ENCODE measurements around the gene XIRP1.
A peak's percentile ranks its signal among the peaks of the same experiment; 100 is the strongest.

Gene XIRP1

GRCh38 chr3:39196034-39196433, 3.6 kb upstream of the XIRP1 start:
- Histone ChIP-seq H3K9me2 (replicated peaks; ENCODE audit: insufficient read depth, low read length) (no peaks in the 10 kb centered on the region), H3K27me3 (replicated peaks; ENCODE audit: insufficient read depth, low read length) (no peaks in the 10 kb centered on the region), H3K4me1 (ENCODE audit: low read length) (peaks cover 34% of the 10 kb centered on the region), H2AFZ (ENCODE audit: low read length) (no peak overlapping the region), H3K79me2 (ENCODE audit: low read length) (no peaks in the 10 kb centered on the region), H3K9me3 (replicated peaks; ENCODE audit: insufficient read depth, low read length) (no peaks in the 10 kb centered on the region), H3K27ac (ENCODE audit: low read length) (no peak overlapping the region), H3K4me3 (ENCODE audit: low read length) (no peak overlapping the region), H4K20me1 (ENCODE audit: insufficient read depth, low read length) (no peaks in the 10 kb centered on the region), H3K36me3 (replicated peaks; ENCODE audit: insufficient read depth, low read length) (no peaks in the 10 kb centered on the region), H3K9ac (ENCODE audit: low read length) (no peak overlapping the region), H3F3A (ENCODE audit: insufficient read depth, low read length) (no peaks in the 10 kb centered on the region), H3K4me2 (ENCODE audit: low read depth, low read length) (no peak overlapping the region)
- TF ChIP-seq EZH2 (optimal IDR thresholded peaks at IDR 0.05; ENCODE audit: low read depth, low read length), result no peak
- no peak for TF ChIP-seq EZH2phosphoT487 (IDR thresholded peaks at IDR 0.05; ENCODE audit: low read length)
- no peak for TF ChIP-seq CTCF (IDR thresholded peaks at IDR 0.05; ENCODE audit: low read length)
- no peak for DNase-seq

GRCh38 chr3:39193391-39193790, 996 bp upstream of the XIRP1 start:
- Histone ChIP-seq H4K20me1 (ENCODE audit: insufficient read depth, low read length) (no peaks in the 10 kb centered on the region), H3K9me2 (replicated peaks; ENCODE audit: insufficient read depth, low read length) (no peaks in the 10 kb centered on the region), H3K79me2 (ENCODE audit: low read length) (no peaks in the 10 kb centered on the region), H3K9ac (ENCODE audit: low read length) (no peak overlapping the region), H3K4me1 (ENCODE audit: low read length) (peaks cover 46% of the 10 kb centered on the region), H3K27me3 (replicated peaks; ENCODE audit: insufficient read depth, low read length) (no peaks in the 10 kb centered on the region), H3K9me3 (replicated peaks; ENCODE audit: insufficient read depth, low read length) (no peaks in the 10 kb centered on the region), H3K27ac (ENCODE audit: low read length) (no peak overlapping the region), H3F3A (ENCODE audit: insufficient read depth, low read length) (no peaks in the 10 kb centered on the region), H2AFZ (ENCODE audit: low read length) (no peak overlapping the region), H3K4me3 (ENCODE audit: low read length) (no peak overlapping the region), H3K36me3 (replicated peaks; ENCODE audit: insufficient read depth, low read length) (no peaks in the 10 kb centered on the region), H3K4me2 (ENCODE audit: low read depth, low read length) (no peak overlapping the region)
- DNase-seq, result no peak
- TF ChIP-seq EZH2phosphoT487 (IDR thresholded peaks at IDR 0.05; ENCODE audit: low read length), result no peak
- no peak for TF ChIP-seq EZH2 (optimal IDR thresholded peaks at IDR 0.05; ENCODE audit: low read depth, low read length)
- no peak for TF ChIP-seq CTCF (IDR thresholded peaks at IDR 0.05; ENCODE audit: low read length)

- TF ChIP-seq EZH2 (optimal IDR thresholded peaks at IDR 0.05; ENCODE audit: low read depth, low read length) (no peak), CTCF (IDR thresholded peaks at IDR 0.05; ENCODE audit: low read length) (no peak), EZH2phosphoT487 (IDR thresholded peaks at IDR 0.05; ENCODE audit: low read length) (no peak)
- H3K9me3 ChIP-seq (replicated peaks; ENCODE audit: insufficient read depth, low read length), result no peaks in the 10 kb centered on the region
- no peak overlapping the region for H3K4me2 ChIP-seq (ENCODE audit: low read depth, low read length)
- H3K79me2 ChIP-seq (ENCODE audit: low read length), result no peaks in the 10 kb centered on the region
- H4K20me1 ChIP-seq (ENCODE audit: insufficient read depth, low read length), result no peaks in the 10 kb centered on the region
- H3K36me3 ChIP-seq (replicated peaks; ENCODE audit: insufficient read depth, low read length), result no peaks in the 10 kb centered on the region
- H3K9me2 ChIP-seq (replicated peaks; ENCODE audit: insufficient read depth, low read length), result no peaks in the 10 kb centered on the region
- H2AFZ ChIP-seq (ENCODE audit: low read length), result no peak overlapping the region
- H3K9ac ChIP-seq (ENCODE audit: low read length), result no peak overlapping the region
- H3F3A ChIP-seq (ENCODE audit: insufficient read depth, low read length), result no peaks in the 10 kb centered on the region
- H3K4me1 ChIP-seq (ENCODE audit: low read length), result peaks cover 32% of the 10 kb centered on the region
- peak overlapping the region; percentile 46; the same call in 1 of the 2 replicates for H3K27ac ChIP-seq (ENCODE audit: low read length)
- no peaks in the 10 kb centered on the region for H3K27me3 ChIP-seq (replicated peaks; ENCODE audit: insufficient read depth, low read length)
- H3K4me3 ChIP-seq (ENCODE audit: low read length), result no peak overlapping the region
- DNase-seq, result no peak
Observed at GRCh38 chr3:39191773-39192172, 622 bp downstream of the XIRP1 start.

All from MM.1S (cell line).